NT2/D1 (cell line): ENCODE data around the gene FRMD4B.
A peak's percentile ranks its signal among the peaks of the same experiment; 100 is the strongest.

Experiments
- DNase-seq: peaks from one replicate; pipeline ENCODE4 v3.0.0-alpha.2; 2011; ENCODE audit warnings: low read depth, low spot score
- H3K27me3 ChIP-seq: 2 replicates; pipeline ENCODE4 v1.6.0; 2011; ENCODE audit warnings: mild to moderate bottlenecking; ENCODE audit not compliant: insufficient read length, insufficient read depth
- H3K36me3 ChIP-seq: 2 replicates; pipeline ENCODE4 v1.6.1; 2011; ENCODE audit warnings: mild to moderate bottlenecking, low read length, mixed read lengths; ENCODE audit not compliant: insufficient read depth, insufficient read length
- H3K4me1 ChIP-seq: 2 replicates; pipeline ENCODE4 v1.5.1; 2011; ENCODE audit not compliant: insufficient read depth, insufficient read length
- H3K4me3 ChIP-seq: 2 replicates; pipeline ENCODE4 v1.5.1; 2011; ENCODE audit warnings: low read depth; ENCODE audit not compliant: insufficient read length
- H3K9ac ChIP-seq: 2 replicates; pipeline ENCODE4 v1.6.0; 2011; ENCODE audit warnings: low read depth; ENCODE audit not compliant: insufficient read length
- H3K9me3 ChIP-seq: 2 replicates; pipeline ENCODE4 v1.5.1; 2011; ENCODE audit warnings: mild to moderate bottlenecking, low read length; ENCODE audit not compliant: insufficient read depth
- SUZ12 ChIP-seq: IDR thresholded peaks from 2 replicates; pipeline ENCODE4 v1.6.1; 2011; ENCODE audit not compliant: insufficient read length, insufficient read depth; ENCODE audit errors: extremely low read depth
- YY1 ChIP-seq: IDR thresholded peaks from 2 replicates; pipeline ENCODE4 v1.6.1; 2011; ENCODE audit not compliant: insufficient read length, insufficient read depth
- ZNF274 ChIP-seq: IDR thresholded peaks from 2 replicates; pipeline ENCODE4 v1.6.1; 2011; ENCODE audit warnings: mild to moderate bottlenecking, low read depth, low read length

The FRMD4B gene

GRCh38 chr3:69385723-69386555, at the start of gene FRMD4B:
FRMD4B (minus strand) TSS chr3:69386088; CDS start chr3:69385989, 99 bp downstream.
- H3K27me3 ChIP-seq, result peaks cover 34% of the 10 kb centered on the region
- TF ChIP-seq SUZ12, result no peak
- DNase-seq, result no peak
- H3K9ac ChIP-seq, result peak within 1 kb of the TSS; percentile 83
- H3K4me1 ChIP-seq, result no peaks in the 10 kb centered on the region
- H3K9me3 ChIP-seq, result no peaks in the 10 kb centered on the region
- peak within 1 kb of the TSS; percentile 77 for H3K4me3 ChIP-seq
- H3K36me3 ChIP-seq, result no peaks in the 10 kb centered on the region

DNA sequence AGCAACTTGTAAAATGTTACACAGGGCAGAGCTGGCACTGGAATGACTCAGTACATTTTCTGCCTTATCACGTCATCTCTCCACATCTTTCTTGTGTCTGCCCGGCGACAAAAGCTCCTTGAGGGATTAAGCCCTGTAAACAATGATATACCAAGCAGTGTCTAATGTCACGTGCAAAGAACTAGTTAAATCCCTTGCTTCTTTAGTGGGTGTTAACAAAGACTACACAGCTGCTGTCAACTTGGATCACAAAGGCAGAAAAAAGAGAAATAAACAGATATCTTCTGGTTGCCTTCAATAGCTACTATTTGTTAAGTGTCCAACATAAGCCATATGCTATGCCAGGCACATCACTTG, 48.1 kb upstream of the FRMD4B start:
- no peaks in the 10 kb centered on the region for H3K9me3 ChIP-seq
- no peaks in the 10 kb centered on the region for H3K4me1 ChIP-seq
- no peaks in the 10 kb centered on the region for H3K27me3 ChIP-seq
- H3K36me3 ChIP-seq, result no peaks in the 10 kb centered on the region
- H3K4me3 ChIP-seq, result no peak overlapping the region
- H3K9ac ChIP-seq, result no peak overlapping the region
- DNase-seq, result no peak
- TF ChIP-seq YY1 (no peak), ZNF274 (no peak), SUZ12 (no peak)

GRCh38 chr3:69433121-69433968, 47.5 kb upstream of the FRMD4B start:
- DNase-seq, result no peak
- Histone ChIP-seq H3K4me1 (no peaks in the 10 kb centered on the region), H3K36me3 (no peaks in the 10 kb centered on the region), H3K9me3 (no peaks in the 10 kb centered on the region), H3K9ac (no peak overlapping the region), H3K4me3 (no peak overlapping the region), H3K27me3 (no peaks in the 10 kb centered on the region)
- no peak for TF ChIP-seq SUZ12
- TF ChIP-seq YY1, result no peak
- no peak for TF ChIP-seq ZNF274

GRCh38 chr3:69428657-69429255, 42.9 kb upstream of the FRMD4B start:
- Histone ChIP-seq H3K27me3 (no peaks in the 10 kb centered on the region), H3K9ac (no peak overlapping the region), H3K9me3 (no peaks in the 10 kb centered on the region), H3K4me1 (no peaks in the 10 kb centered on the region), H3K4me3 (no peak overlapping the region), H3K36me3 (no peaks in the 10 kb centered on the region)
- DNase-seq, result no peak
- TF ChIP-seq ZNF274 (no peak), YY1 (no peak), SUZ12 (no peak)

DNA sequence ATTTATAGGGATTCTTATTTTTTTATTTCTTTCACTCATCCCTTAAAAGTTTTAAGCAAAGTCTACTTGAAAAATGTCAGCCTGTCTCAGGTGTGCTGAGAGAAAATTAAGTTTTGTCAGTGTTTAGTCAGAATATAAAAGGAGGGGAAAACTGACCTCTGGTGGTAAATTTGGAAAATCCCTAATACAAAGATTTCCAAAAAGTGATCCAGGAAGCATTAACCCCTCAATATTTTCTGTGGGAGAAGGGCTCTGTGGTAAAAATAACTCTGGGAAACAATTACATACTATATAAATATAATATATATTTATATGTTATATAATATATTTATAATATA, 41.0 kb upstream of the FRMD4B start:
- no peak for DNase-seq
- Histone ChIP-seq H3K9me3 (no peaks in the 10 kb centered on the region), H3K4me1 (no peaks in the 10 kb centered on the region), H3K27me3 (no peaks in the 10 kb centered on the region), H3K4me3 (no peak overlapping the region), H3K36me3 (no peaks in the 10 kb centered on the region), H3K9ac (no peak overlapping the region)
- no peak for TF ChIP-seq SUZ12
- no peak for TF ChIP-seq YY1
- no peak for TF ChIP-seq ZNF274

DNA sequence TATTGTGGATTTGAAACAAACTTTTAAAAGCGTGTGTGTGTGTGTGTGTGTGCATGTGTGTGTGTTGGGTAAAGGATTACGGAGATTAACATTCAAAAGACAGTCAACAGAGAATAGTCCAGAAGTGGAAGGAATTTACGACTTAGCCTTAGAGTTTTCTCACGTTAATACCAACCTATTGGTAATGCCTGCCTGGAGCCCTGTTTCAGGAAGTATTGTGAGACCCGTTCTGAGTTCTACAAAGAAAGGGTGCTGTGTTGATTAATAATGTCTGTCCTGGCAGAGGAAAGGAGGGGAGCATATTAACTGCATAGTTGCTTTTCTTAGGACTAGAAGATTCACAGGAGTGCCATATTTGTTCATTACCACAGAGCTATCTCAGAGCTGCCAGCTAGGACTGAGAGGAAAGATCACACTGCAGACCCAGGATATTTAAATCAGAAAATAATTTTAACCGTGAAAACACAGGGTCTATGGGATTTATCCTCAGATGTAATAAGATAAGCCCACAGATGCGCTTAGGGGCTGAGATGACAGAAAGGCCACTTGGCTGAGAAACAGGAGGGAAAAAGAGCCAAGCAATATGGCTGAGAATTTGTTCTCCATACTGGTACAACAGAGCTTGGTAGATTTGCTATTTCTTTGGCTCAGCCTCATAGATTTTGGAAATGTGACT, 40.5 kb upstream of the FRMD4B start:
- H3K4me1 ChIP-seq, result no peaks in the 10 kb centered on the region
- H3K27me3 ChIP-seq, result no peaks in the 10 kb centered on the region
- no peaks in the 10 kb centered on the region for H3K36me3 ChIP-seq
- no peaks in the 10 kb centered on the region for H3K9me3 ChIP-seq
- H3K9ac ChIP-seq, result no peak overlapping the region
- H3K4me3 ChIP-seq, result no peak overlapping the region
- TF ChIP-seq YY1, result no peak
- no peak for TF ChIP-seq ZNF274
- no peak for TF ChIP-seq SUZ12
- no peak for DNase-seq

GRCh38 chr3:69425249-69425648, 39.4 kb upstream of the FRMD4B start:
- TF ChIP-seq SUZ12, result no peak
- TF ChIP-seq YY1, result no peak
- no peak for TF ChIP-seq ZNF274
- Histone ChIP-seq H3K4me1 (no peaks in the 10 kb centered on the region), H3K36me3 (no peaks in the 10 kb centered on the region), H3K9me3 (no peaks in the 10 kb centered on the region), H3K27me3 (no peaks in the 10 kb centered on the region), H3K9ac (no peak overlapping the region), H3K4me3 (no peak overlapping the region)
- DNase-seq, result peak; percentile 23
